Keratinocyte (primary cell): Measurements from ENCODE around the gene B3GALT4. TPM values are rescaled to one million over a fixed set of nuclear protein-coding genes. Genes with fewer than 3 reads are reported as not detected.

ENCODE experiments used
- DNase-seq: peaks from one replicate; pipeline ENCODE4 v3.0.0-alpha.2; 2011; ENCODE audit warnings: low read depth, missing footprints, low spot score
- FAIRE-seq: peaks from 2 replicates; lab custom pipeline; 2011; peaks lifted over from hg19 to GRCh38; lab: Jason Lieb, UNC
- H2AFZ ChIP-seq: 2 replicates; pipeline ENCODE4 v1.6.0; 2012; ENCODE audit warnings: low read length, control low read depth, inconsistent platforms; ENCODE audit not compliant: control insufficient read depth
- H3K27ac ChIP-seq: 2 replicates; pipeline ENCODE4 v1.5.1; 2011; ENCODE audit warnings: low read length; ENCODE audit not compliant: control insufficient read depth, insufficient read depth
- H3K27me3 ChIP-seq: 3 replicates; pipeline ENCODE4 v1.6.0; 2011; ENCODE audit warnings: low read length; ENCODE audit not compliant: control insufficient read depth, insufficient read depth; ENCODE audit errors: extremely low read depth
- H3K36me3 ChIP-seq, 2 experiments: 2 replicates in 1 of 2; 3 replicates in 1 of 2; pipeline ENCODE4 v1.5.1; 2011; ENCODE audit warnings: low read length in 2 of 2, mild to moderate bottlenecking in 1 of 2; ENCODE audit not compliant: control insufficient read depth in 2 of 2, insufficient read depth in 2 of 2; ENCODE audit errors: extremely low read depth in 1 of 2
- H3K4me1 ChIP-seq: 3 replicates; pipeline ENCODE4 v1.5.1; 2011; ENCODE audit warnings: low read length; ENCODE audit not compliant: control insufficient read depth, insufficient read depth; ENCODE audit errors: extremely low read depth
- H3K4me2 ChIP-seq: 3 replicates; pipeline ENCODE4 v1.6.0; 2011; ENCODE audit warnings: low read depth, low read length; ENCODE audit not compliant: control insufficient read depth, insufficient read depth; ENCODE audit errors: extremely low read depth
- H3K4me3 ChIP-seq, 3 experiments: fragments of 200-600 bp in 1 of 3; sonication (generic) in 1 of 3; 2 replicates in 2 of 3; 3 replicates in 1 of 3; pipeline ENCODE4 v1.5.1; 2011 to 2016; ENCODE audit warnings: low read length in 3 of 3, mild to moderate bottlenecking in 3 of 3, control low read depth in 2 of 3, inconsistent platforms in 1 of 3, low read depth in 1 of 3, mixed read lengths in 1 of 3, mixed run types in 1 of 3, moderate library complexity in 1 of 3; ENCODE audit not compliant: control insufficient read depth in 2 of 3, insufficient read depth in 2 of 3; ENCODE audit errors: extremely low read depth in 1 of 3
- H3K79me2 ChIP-seq: 2 replicates; pipeline ENCODE4 v1.6.0; 2012; ENCODE audit warnings: low read length; ENCODE audit not compliant: control insufficient read depth, insufficient read depth
- H3K9ac ChIP-seq: 3 replicates; pipeline ENCODE4 v1.6.0; 2011; ENCODE audit warnings: low read length; ENCODE audit not compliant: control insufficient read depth, insufficient read depth; ENCODE audit errors: extremely low read depth
- H3K9me1 ChIP-seq: 3 replicates; pipeline ENCODE4 v1.6.0; 2011; ENCODE audit warnings: low read length; ENCODE audit not compliant: control insufficient read depth, insufficient read depth; ENCODE audit errors: extremely low read depth
- H3K9me3 ChIP-seq: 2 replicates; pipeline ENCODE4 v1.5.1; 2012; ENCODE audit warnings: low read depth, low read length; ENCODE audit not compliant: control insufficient read depth
- H4K20me1 ChIP-seq: 3 replicates; pipeline ENCODE4 v1.6.0; 2011; ENCODE audit warnings: low read length; ENCODE audit not compliant: control insufficient read depth, insufficient read depth; ENCODE audit errors: extremely low read depth
- EZH2 ChIP-seq: IDR thresholded peaks from one replicate; pipeline ENCODE4 v1.6.1; 2012; ENCODE audit warnings: inconsistent platforms, mild to moderate bottlenecking, low read length, moderate library complexity
- dilution Hi-C: fragments of 300-500 bp; cut with MboI; formaldehyde crosslinking; loops from one replicate; pipeline ENCODE4 v1.7.0; 2020; ENCODE audit warnings: low sequenced_read_pairs; ENCODE audit not compliant: extremely low pct_ligation_motif_present
- polyA plus RNA-seq, 5 experiments: library from polyadenylated mRNA; depleted of rRNA in 3 of 5; stranded (reverse) in 3 of 5; stranded (forward) in 1 of 5; unstranded in 1 of 5; fragments of >200 nt; gene quantifications; 1 replicate in 1 of 5; 2 replicates in 3 of 5; 3 replicates in 1 of 5; pipeline versions ENCODE4 v1.2.1 to v1.2.3, GENCODE V29; 2011 to 2012; ENCODE audit warnings: missing spikeins in 2 of 5, low read depth in 1 of 5, low replicate concordance in 1 of 5
- TF ChIP-seq, protein P1 (sequence below), 3 experiments: IDR thresholded peaks in 1 of 3; conservative IDR thresholded peaks in 1 of 3; optimal IDR thresholded peaks in 1 of 3; 2 replicates in 2 of 3; 3 replicates in 1 of 3; pipeline versions ENCODE3 to v1.5.1; 2011; ENCODE audit warnings: low read length in 3 of 3, mild to moderate bottlenecking in 3 of 3, moderate library complexity in 2 of 3, control low read depth in 1 of 3, inconsistent platforms in 1 of 3; ENCODE audit not compliant: insufficient read depth in 2 of 3; ENCODE audit errors: extremely low read depth in 1 of 3

The B3GALT4 gene
- polyA plus RNA-seq, 1 donor (not counting 4 experiments of a cell fraction or from before 2014, with no cell fraction given), result 0.31 TPM

GRCh38 chr6:33237741-33238140 lies 39.2 kb upstream of the B3GALT4 start:
- Histone ChIP-seq H3K9me1 (no peaks in the 10 kb centered on the region), H4K20me1 (no peaks in the 10 kb centered on the region), H2AFZ (no peak overlapping the region), H3K79me2 (no peaks in the 10 kb centered on the region), H3K36me3 (no peaks in the 10 kb centered on the region), H3K4me1 (no peaks in the 10 kb centered on the region), H3K9me3 (no peaks in the 10 kb centered on the region), H3K27me3 (peaks cover 7% of the 10 kb centered on the region), H3K4me2 (no peak overlapping the region), H3K27ac (no peak overlapping the region), H3K9ac (no peak overlapping the region), H3K4me3 (no peak overlapping the region)
- FAIRE-seq (no peak), DNase-seq (no peak)
- no peak for TF ChIP-seq EZH2
- TF ChIP-seq, protein P1, sequence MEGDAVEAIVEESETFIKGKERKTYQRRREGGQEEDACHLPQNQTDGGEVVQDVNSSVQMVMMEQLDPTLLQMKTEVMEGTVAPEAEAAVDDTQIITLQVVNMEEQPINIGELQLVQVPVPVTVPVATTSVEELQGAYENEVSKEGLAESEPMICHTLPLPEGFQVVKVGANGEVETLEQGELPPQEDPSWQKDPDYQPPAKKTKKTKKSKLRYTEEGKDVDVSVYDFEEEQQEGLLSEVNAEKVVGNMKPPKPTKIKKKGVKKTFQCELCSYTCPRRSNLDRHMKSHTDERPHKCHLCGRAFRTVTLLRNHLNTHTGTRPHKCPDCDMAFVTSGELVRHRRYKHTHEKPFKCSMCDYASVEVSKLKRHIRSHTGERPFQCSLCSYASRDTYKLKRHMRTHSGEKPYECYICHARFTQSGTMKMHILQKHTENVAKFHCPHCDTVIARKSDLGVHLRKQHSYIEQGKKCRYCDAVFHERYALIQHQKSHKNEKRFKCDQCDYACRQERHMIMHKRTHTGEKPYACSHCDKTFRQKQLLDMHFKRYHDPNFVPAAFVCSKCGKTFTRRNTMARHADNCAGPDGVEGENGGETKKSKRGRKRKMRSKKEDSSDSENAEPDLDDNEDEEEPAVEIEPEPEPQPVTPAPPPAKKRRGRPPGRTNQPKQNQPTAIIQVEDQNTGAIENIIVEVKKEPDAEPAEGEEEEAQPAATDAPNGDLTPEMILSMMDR (optimal IDR thresholded peaks at IDR 0.05 in 1 of 3, IDR thresholded peaks at IDR 0.05 in 1 of 3, conservative IDR thresholded peaks at IDR 0.05 in 1 of 3; ENCODE audit: extremely low read depth in 1 of 3, insufficient read depth in 2 of 3, low read length in 3 of 3), result no peak
- dilution Hi-C loops, result no loop called here

DNA sequence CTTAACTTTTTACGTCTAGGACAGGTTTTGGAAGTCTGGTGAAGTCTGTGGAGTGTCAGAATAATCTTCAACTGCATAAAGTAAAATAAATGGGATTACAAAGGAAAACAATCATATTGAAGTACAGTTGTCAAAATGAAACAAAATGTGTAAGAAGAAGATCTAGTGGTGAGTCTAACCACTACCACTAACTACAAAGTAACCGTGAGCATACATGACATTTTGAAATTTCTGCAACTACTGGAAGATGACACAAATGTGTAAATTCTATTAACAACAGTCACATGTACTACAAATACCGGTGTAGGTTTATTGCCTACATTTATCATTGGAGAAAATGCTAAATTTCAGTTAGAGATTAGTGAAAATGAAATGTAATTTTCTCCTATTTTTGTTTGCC lies 35.0 kb upstream of the B3GALT4 start:
- H3K27ac ChIP-seq, result no peak overlapping the region
- H3K9ac ChIP-seq, result no peak overlapping the region
- H3K9me3 ChIP-seq, result no peaks in the 10 kb centered on the region
- no peak for TF ChIP-seq EZH2
- TF ChIP-seq, protein P1 (optimal IDR thresholded peaks at IDR 0.05 in 1 of 3, IDR thresholded peaks at IDR 0.05 in 1 of 3, conservative IDR thresholded peaks at IDR 0.05 in 1 of 3; ENCODE audit: extremely low read depth in 1 of 3, insufficient read depth in 2 of 3, low read length in 3 of 3), result no peak
- no peak overlapping the region for H2AFZ ChIP-seq
- no peak overlapping the region for H3K4me2 ChIP-seq
- no peak for FAIRE-seq
- H3K4me3 ChIP-seq, result no peak overlapping the region
- no peaks in the 10 kb centered on the region for H3K9me1 ChIP-seq
- no peaks in the 10 kb centered on the region for H3K36me3 ChIP-seq
- dilution Hi-C loops, result no loop called here
- no peaks in the 10 kb centered on the region for H3K79me2 ChIP-seq
- H3K4me1 ChIP-seq, result no peaks in the 10 kb centered on the region
- H3K27me3 ChIP-seq, result peaks cover 3% of the 10 kb centered on the region
- DNase-seq, result no peak
- H4K20me1 ChIP-seq, result no peaks in the 10 kb centered on the region
